Measurements from ENCODE around the gene CAST.

DNA sequence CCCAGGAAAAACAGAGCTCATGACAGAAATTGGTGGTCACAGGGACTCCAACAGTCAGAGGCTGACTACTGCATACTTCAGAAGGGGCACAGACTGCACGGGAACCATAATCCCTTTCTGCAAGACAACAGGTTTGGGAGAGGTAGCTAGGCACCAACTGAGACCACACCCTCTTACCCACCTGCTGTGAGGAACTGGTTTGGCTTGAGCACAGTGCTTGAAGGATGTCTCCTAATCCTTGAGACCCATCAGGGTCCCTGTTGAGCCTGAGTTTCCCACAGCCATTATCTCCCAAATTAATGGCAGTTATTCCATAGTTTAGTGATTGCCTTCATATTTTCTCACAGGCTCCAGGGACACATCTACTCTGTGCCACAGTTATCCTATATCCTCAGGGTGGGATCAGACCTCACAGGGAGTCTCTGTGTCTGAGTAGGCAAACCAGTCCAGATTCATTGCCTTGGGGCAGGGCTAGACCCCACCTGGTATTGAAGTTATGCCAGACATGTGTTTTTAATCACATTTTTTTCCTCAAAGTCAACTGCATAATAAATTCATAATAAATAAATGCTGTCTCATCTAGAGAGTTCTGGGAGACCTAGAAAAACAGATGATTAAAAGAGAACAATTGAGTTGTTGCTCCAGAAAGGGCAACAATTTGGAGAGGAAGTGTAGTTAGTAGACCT is 9.3 kb upstream of the CAST start:
- TF ChIP-seq, protein P1, sequence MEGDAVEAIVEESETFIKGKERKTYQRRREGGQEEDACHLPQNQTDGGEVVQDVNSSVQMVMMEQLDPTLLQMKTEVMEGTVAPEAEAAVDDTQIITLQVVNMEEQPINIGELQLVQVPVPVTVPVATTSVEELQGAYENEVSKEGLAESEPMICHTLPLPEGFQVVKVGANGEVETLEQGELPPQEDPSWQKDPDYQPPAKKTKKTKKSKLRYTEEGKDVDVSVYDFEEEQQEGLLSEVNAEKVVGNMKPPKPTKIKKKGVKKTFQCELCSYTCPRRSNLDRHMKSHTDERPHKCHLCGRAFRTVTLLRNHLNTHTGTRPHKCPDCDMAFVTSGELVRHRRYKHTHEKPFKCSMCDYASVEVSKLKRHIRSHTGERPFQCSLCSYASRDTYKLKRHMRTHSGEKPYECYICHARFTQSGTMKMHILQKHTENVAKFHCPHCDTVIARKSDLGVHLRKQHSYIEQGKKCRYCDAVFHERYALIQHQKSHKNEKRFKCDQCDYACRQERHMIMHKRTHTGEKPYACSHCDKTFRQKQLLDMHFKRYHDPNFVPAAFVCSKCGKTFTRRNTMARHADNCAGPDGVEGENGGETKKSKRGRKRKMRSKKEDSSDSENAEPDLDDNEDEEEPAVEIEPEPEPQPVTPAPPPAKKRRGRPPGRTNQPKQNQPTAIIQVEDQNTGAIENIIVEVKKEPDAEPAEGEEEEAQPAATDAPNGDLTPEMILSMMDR (IDR thresholded peaks at IDR 0.05): no peak
- TF ChIP-seq EP300 (IDR thresholded peaks at IDR 0.05) (no peak), POLR2A (IDR thresholded peaks at IDR 0.05) (no peak)

Data from suprapubic skin (tissue), 3 donors.